Endothelial cell of umbilical vein (primary cell): ENCODE data around the gene FAM83C. TPM values are rescaled to one million over a fixed set of nuclear protein-coding genes. Genes with fewer than 3 reads are reported as not detected.

Source experiments
- BruUV-seq: library from RNA; stranded (reverse); fragments of 400-500 nt; replicated peaks from 2 replicates; lab custom pipeline; 2021; lab: Mats Ljungman, UMichigan
- CTCF ChIA-PET: fragments of 300-600, 350-600 bp; sonication (Branson Sonifier 250); formaldehyde crosslinking; loops from one replicate; lab custom pipeline; 2021; ENCODE audit warnings: antibody characterized with exemption, inconsistent platforms; lab: Charles Lee
- POLR2A ChIA-PET: fragments of 300-600, 350-600 bp; sonication (Branson Sonifier 250); formaldehyde crosslinking; loops from one replicate; lab custom pipeline; 2021; ENCODE audit warnings: antibody characterized with exemption, inconsistent platforms; lab: Charles Lee
- DNase-seq: peaks from one replicate; pipeline ENCODE4 v3.0.0-alpha.2; 2011; ENCODE audit warnings: low read depth, low spot score
- FAIRE-seq: peaks from 2 replicates; lab custom pipeline; 2011; peaks lifted over from hg19 to GRCh38; lab: Jason Lieb, UNC
- H2AFZ ChIP-seq: 2 replicates; pipeline ENCODE4 v1.6.0; 2012; ENCODE audit warnings: low read depth, low read length, control low read depth, inconsistent platforms
- H3K27ac ChIP-seq: 2 replicates; pipeline ENCODE4 v1.5.1; 2011; ENCODE audit warnings: low read depth, mild to moderate bottlenecking, control low read depth, low read length, moderate library complexity; ENCODE audit not compliant: insufficient read depth
- H3K27me3 ChIP-seq, 2 experiments: 2 replicates each; pipeline versions ENCODE4 v1.6.0 to v1.6.1; 2011; ENCODE audit warnings: low read length in 2 of 2, mixed read lengths in 1 of 2; ENCODE audit not compliant: control insufficient read depth in 2 of 2, insufficient read depth in 2 of 2
- H3K36me3 ChIP-seq, 2 experiments: 2 replicates in 1 of 2; 3 replicates in 1 of 2; pipeline ENCODE4 v1.5.1; 2011; ENCODE audit warnings: low read length in 2 of 2, mild to moderate bottlenecking in 1 of 2, moderate library complexity in 1 of 2; ENCODE audit not compliant: control insufficient read depth in 2 of 2, insufficient read depth in 2 of 2; ENCODE audit errors: extremely low read depth in 1 of 2
- H3K4me1 ChIP-seq: 3 replicates; pipeline ENCODE4 v1.5.1; 2011; ENCODE audit warnings: mild to moderate bottlenecking, low read length; ENCODE audit not compliant: control insufficient read depth, insufficient read depth; ENCODE audit errors: extremely low read depth
- H3K4me2 ChIP-seq: 2 replicates; pipeline ENCODE4 v1.6.1; 2011; ENCODE audit warnings: low read length, control low read depth, mixed read lengths; ENCODE audit not compliant: insufficient read depth
- H3K4me3 ChIP-seq, 3 experiments: fragments of 200-600 bp in 1 of 3; sonication (generic), shearing (Covaris generic) in 1 of 3; replicated peaks in 1 of 3; 2 replicates each; pipeline ENCODE4 v1.5.1; 2011 to 2016; ENCODE audit warnings: control low read depth in 3 of 3, low read length in 3 of 3, mild to moderate bottlenecking in 2 of 3, inconsistent platforms in 1 of 3, low read depth in 1 of 3, moderate library complexity in 1 of 3; ENCODE audit not compliant: insufficient read depth in 1 of 3
- H3K79me2 ChIP-seq: 2 replicates; pipeline ENCODE4 v1.6.0; 2012; ENCODE audit warnings: low read length, inconsistent platforms; ENCODE audit not compliant: control insufficient read depth, insufficient read depth
- H3K9ac ChIP-seq: replicated peaks from 2 replicates; pipeline ENCODE3; 2011; ENCODE audit warnings: low read length, control low read depth; ENCODE audit not compliant: insufficient read depth; ENCODE audit errors: extremely low read depth
- H3K9me1 ChIP-seq: replicated peaks from 3 replicates; pipeline ENCODE4 v1.6.0; 2011; ENCODE audit warnings: mild to moderate bottlenecking, low read length; ENCODE audit not compliant: control insufficient read depth, insufficient read depth; ENCODE audit errors: extremely low read depth
- H3K9me3 ChIP-seq: replicated peaks from 2 replicates; pipeline ENCODE4 v1.5.1; 2012; ENCODE audit warnings: low read length, inconsistent platforms; ENCODE audit not compliant: control insufficient read depth, insufficient read depth
- H4K20me1 ChIP-seq: replicated peaks from 2 replicates; pipeline ENCODE3; 2011; ENCODE audit warnings: mild to moderate bottlenecking, low read length; ENCODE audit not compliant: control insufficient read depth, insufficient read depth; ENCODE audit errors: extremely low read depth
- CTCF ChIP-seq, 2 donors: IDR thresholded peaks; 1 replicate in 1 of 2; 2 replicates in 1 of 2; pipeline ENCODE4 v1.5.1; 2011; ENCODE audit warnings: low read length in 2 of 2, mild to moderate bottlenecking in 2 of 2, moderate library complexity in 2 of 2, control low read depth in 1 of 2, inconsistent platforms in 1 of 2, low read depth in 1 of 2; ENCODE audit not compliant: insufficient read depth in 1 of 2; ENCODE audit errors: extremely low read depth in 1 of 2
- EZH2 ChIP-seq: IDR thresholded peaks from 2 replicates; pipeline ENCODE4 v1.6.1; 2012; ENCODE audit warnings: borderline replicate concordance, low read depth, mild to moderate bottlenecking, moderate library complexity, low read length, inconsistent platforms; ENCODE audit not compliant: severe bottlenecking
- FOS ChIP-seq: IDR thresholded peaks from 2 replicates; pipeline ENCODE4 v1.6.1; 2011; ENCODE audit warnings: mild to moderate bottlenecking, low read length, moderate library complexity, borderline replicate concordance; ENCODE audit not compliant: insufficient read depth
- GATA2 ChIP-seq: IDR thresholded peaks from 2 replicates; pipeline ENCODE4 v1.7.0; 2011; ENCODE audit warnings: low read depth, mild to moderate bottlenecking, moderate library complexity, mixed read lengths, low read length; ENCODE audit not compliant: insufficient read length, insufficient read depth
- JUN ChIP-seq: IDR thresholded peaks from 2 replicates; pipeline ENCODE4 v1.6.1; 2011; ENCODE audit warnings: borderline replicate concordance, low read depth; ENCODE audit not compliant: insufficient read length, insufficient read depth
- MAX ChIP-seq: IDR thresholded peaks from 2 replicates; pipeline ENCODE4 v1.6.1; 2011; ENCODE audit not compliant: insufficient read depth, insufficient read length
- MYC ChIP-seq: IDR thresholded peaks from one replicate; pipeline ENCODE4 v1.6.1; 2011; ENCODE audit warnings: mild to moderate bottlenecking, low read depth, low read length
- POLR2A ChIP-seq: IDR thresholded peaks from 2 replicates; pipeline ENCODE4 v1.6.1; 2012; ENCODE audit warnings: low read depth, mild to moderate bottlenecking, control low read depth, low read length
- POLR2AphosphoS5 ChIP-seq: IDR thresholded peaks from 2 replicates; pipeline ENCODE4 v1.6.1; 2012; ENCODE audit warnings: low read depth, mild to moderate bottlenecking, control low read depth, low read length, moderate library complexity; ENCODE audit not compliant: insufficient read depth
- dilution Hi-C: fragments of 300-500 bp; cut with MboI; formaldehyde crosslinking; loops from one replicate; pipeline ENCODE4 v1.15.0; 2019; ENCODE audit warnings: low sequenced_read_pairs; ENCODE audit not compliant: extremely low pct_ligation_motif_present
- intact Hi-C: fragments of 100-400 bp; cut with micrococcal nuclease; formaldehyde crosslinking; loops from one replicate; pipeline ENCODE4 v1.10.0; 2022
- polyA plus RNA-seq, 4 experiments: library from polyadenylated mRNA; depleted of rRNA in 3 of 4; stranded (reverse) in 3 of 4; unstranded in 1 of 4; fragments of >200 nt; gene quantifications; 2 replicates each; pipeline versions ENCODE4 v1.2.1 to v1.2.3, GENCODE V29; 2011 to 2012; ENCODE audit warnings: missing spikeins in 1 of 4
- total RNA-seq: library from RNA; stranded (reverse); gene quantifications from 2 replicates; pipeline ENCODE4 v1.2.3, GENCODE V29; 2021

The FAM83C gene
- total and polyA plus RNA-seq, 2 donors (not counting 3 experiments of a cell fraction or from before 2014, with no cell fraction given): not detected

- Histone ChIP-seq H3K27me3 (no peaks in the 10 kb centered on the region), H3K27ac (no peak overlapping the region), H4K20me1 (no peaks in the 10 kb centered on the region), H3K9me1 (no peaks in the 10 kb centered on the region), H3K36me3 (peaks cover 0 to 2% of the 10 kb centered on the region in 2 experiments), H3K79me2 (no peaks in the 10 kb centered on the region), H3K9me3 (no peaks in the 10 kb centered on the region), H2AFZ (no peak overlapping the region), H3K9ac (no peak overlapping the region), H3K4me3 (no peak overlapping the region), H3K4me2 (no peak overlapping the region), H3K4me1 (peaks cover 57% of the 10 kb centered on the region)
- POLR2A ChIA-PET: no interaction called here
- no peak for DNase-seq
- TF ChIP-seq POLR2AphosphoS5 (no peak), EZH2 (no peak), CTCF (IDR thresholded peaks at IDR 0.05; ENCODE audit: extremely low read depth in 1 of 2, insufficient read depth in 1 of 2, low read depth in 1 of 2, low read length in 2 of 2) (no peak), POLR2A (no peak), JUN (no peak), MAX (no peak), GATA2 (no peak), MYC (no peak), FOS (no peak)
- BruUV-seq: no TSS peak
- CTCF ChIA-PET: interaction anchor here (1.0 kb wide), 1 partner anchor 14 kb away, joined by 3 read pairs; no protein-coding TSS in a partner anchor
- dilution Hi-C loops (no loop called here), intact Hi-C loops (no loop called here)
- FAIRE-seq: no peak
These were observed 22.8 kb upstream of the FAM83C start for GRCh38 chr20:35314816-35315631.
